Fibroblast of pulmonary artery (primary cell): ENCODE measurements around the gene LDAF1.
A peak's percentile ranks its signal among the peaks of the same experiment; 100 is the strongest.

Experiments used
- DNase-seq: peaks from one replicate; pipeline ENCODE4 v3.0.0-alpha.2; 2010; ENCODE audit warnings: low read depth
- H3K4me3 ChIP-seq: replicated peaks from 2 replicates; pipeline ENCODE4 v1.5.1; 2011; ENCODE audit warnings: low read depth, mild to moderate bottlenecking, control low read depth, low read length, moderate library complexity
- CTCF ChIP-seq: IDR thresholded peaks from 2 replicates; pipeline ENCODE4 v1.5.1; 2011; ENCODE audit warnings: mild to moderate bottlenecking, control low read depth, low read length, inconsistent platforms; ENCODE audit errors: missing control alignments

Gene LDAF1

GRCh38 chr16:21156767-21157467 lies 1.6 kb upstream of the LDAF1 start:
- TF ChIP-seq CTCF = peak; percentile 70
- H3K4me3 ChIP-seq = no peak overlapping the region
- peak; percentile 89 for DNase-seq

- H3K4me3 ChIP-seq = no peak overlapping the region
- DNase-seq = no peak
- no peak for TF ChIP-seq CTCF
Observed at GRCh38 chr16:21157632-21158031, 842 bp upstream of the LDAF1 start.

- no peak for TF ChIP-seq CTCF
- no peak for DNase-seq
- H3K4me3 ChIP-seq = peak overlapping the region; percentile 77
Observed at GRCh38 chr16:21159281-21159951, 942 bp downstream of the LDAF1 start.

- no peak overlapping the region for H3K4me3 ChIP-seq
- TF ChIP-seq CTCF = no peak
- no peak for DNase-seq
Observed at GRCh38 chr16:21160276-21160675, 1.8 kb downstream of the LDAF1 start.

GRCh38 chr16:21161211-21161610 lies 2.7 kb downstream of the LDAF1 start:
- peak; percentile 7 for DNase-seq
- TF ChIP-seq CTCF = no peak
- H3K4me3 ChIP-seq = no peak overlapping the region

- peak; percentile 32 for DNase-seq
- no peak for TF ChIP-seq CTCF
- no peak overlapping the region for H3K4me3 ChIP-seq
Observed at GRCh38 chr16:21162661-21163151, 4.2 kb downstream of the LDAF1 start.
